Thoracic aorta (tissue), 2 donors: ENCODE results near the gene ITGB7. TPM values are rescaled to one million over a fixed set of nuclear protein-coding genes. Genes with fewer than 3 reads are reported as not detected.
"Not testable (repeated sequence)": the region's sequence is repeated elsewhere in the genome, so short reads cannot be mapped to it uniquely, and the experiment has no call there.

Experiments
- ATAC-seq: fragments of 150-250 bp; one replicate; pipeline ENCODE4 v1.8.0; 2017; ENCODE audit warnings: low read depth; ENCODE audit not compliant: insufficient number of reproducible peaks, low FRiP score
- DNase-seq: peaks from one replicate; pipeline ENCODE4 v3.0.0-alpha.2; 2020; ENCODE audit warnings: low spot score
- H3K27ac ChIP-seq, 2 donors: fragments of 200-600 bp; sonication (generic); 1 replicate in 1 of 2; 2 replicates in 1 of 2; pipeline ENCODE4 v1.5.1; 2016; ENCODE audit warnings: mild to moderate bottlenecking in 2 of 2, moderate library complexity in 2 of 2
- H3K27me3 ChIP-seq: fragments of 200-600 bp; sonication (generic); replicated peaks from 2 replicates; pipeline ENCODE4 v1.6.0; 2016; ENCODE audit warnings: mild to moderate bottlenecking; ENCODE audit not compliant: insufficient read depth
- H3K36me3 ChIP-seq: fragments of 200-600 bp; sonication (generic); one replicate; pipeline ENCODE4 v1.5.1; 2016
- H3K4me1 ChIP-seq, 2 donors: fragments of 200-600 bp; sonication (generic); 1 replicate in 1 of 2; 2 replicates in 1 of 2; pipeline versions ENCODE4 v1.5.1 to v1.6.0; 2016; ENCODE audit warnings: low read depth in 2 of 2, mild to moderate bottlenecking in 1 of 2; ENCODE audit not compliant: control insufficient read depth in 1 of 2
- H3K4me3 ChIP-seq: fragments of 200-600 bp; sonication (generic); 2 replicates; pipeline ENCODE4 v1.5.1; 2016; ENCODE audit warnings: mild to moderate bottlenecking
- H3K9me3 ChIP-seq: fragments of 200-600 bp; sonication (generic); 2 replicates; pipeline ENCODE4 v1.5.1; 2016
- total RNA-seq, 2 donors: library from RNA; depleted of rRNA; stranded (reverse); fragments of >200 nt; gene quantifications; one replicate each; pipeline versions ENCODE4 v1.1.0 to v1.2.3, GENCODE V29; 2016
- TF ChIP-seq, protein P1 (sequence below): fragments of 200-600 bp; sonication (generic); IDR thresholded peaks from one replicate; pipeline ENCODE4 v1.5.1; 2019; ENCODE audit warnings: antibody characterized with exemption

The ITGB7 gene
- total RNA-seq, 2 donors from 2014 or later: 2.1 to 8.3 TPM

DNA sequence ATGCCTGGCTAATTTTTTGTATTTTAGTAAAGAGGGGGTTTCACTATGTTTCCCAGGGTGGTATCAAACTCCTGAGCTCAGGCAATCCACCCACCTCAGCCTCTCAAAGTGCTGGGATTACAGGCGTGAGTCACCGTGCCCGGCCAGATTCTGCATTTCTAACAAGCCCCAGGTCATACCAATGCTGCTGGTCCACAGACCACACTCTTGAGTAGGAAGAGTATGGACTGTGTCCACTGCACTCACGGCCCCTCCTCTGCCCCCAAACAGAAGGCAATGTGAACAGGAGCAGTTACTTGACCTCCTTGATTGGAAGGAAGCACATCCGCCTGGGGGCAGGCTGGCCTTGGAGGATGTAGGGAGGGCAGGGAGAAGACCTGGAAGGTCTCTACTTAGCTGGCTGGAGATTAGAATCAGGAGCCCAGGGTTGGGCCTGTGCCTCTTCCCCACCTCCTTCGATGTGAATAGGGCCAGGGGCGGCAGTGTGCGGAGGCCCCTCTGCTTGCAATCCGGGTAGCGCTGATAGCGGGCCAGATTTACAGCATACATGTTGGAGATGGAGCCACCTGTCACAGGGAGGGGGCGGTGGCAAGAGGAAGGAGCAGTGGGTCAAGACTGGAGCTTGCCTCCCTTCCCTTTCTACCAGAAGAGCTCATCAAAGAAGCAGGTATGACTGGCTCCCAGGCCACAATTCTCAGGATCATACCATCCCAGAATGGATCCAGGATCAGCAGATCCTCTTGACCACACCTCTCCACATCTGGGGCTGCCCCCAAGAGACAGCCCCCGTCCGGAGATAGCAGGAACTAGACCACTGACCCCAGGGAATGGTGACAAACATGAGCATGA, 36.0 kb downstream of the ITGB7 start:
- no peaks in the 10 kb centered on the region for H3K9me3 ChIP-seq
- no peak for DNase-seq
- ATAC-seq: no peak
- H3K4me1 ChIP-seq: no peaks in the 10 kb centered on the region
- TF ChIP-seq, protein P1, sequence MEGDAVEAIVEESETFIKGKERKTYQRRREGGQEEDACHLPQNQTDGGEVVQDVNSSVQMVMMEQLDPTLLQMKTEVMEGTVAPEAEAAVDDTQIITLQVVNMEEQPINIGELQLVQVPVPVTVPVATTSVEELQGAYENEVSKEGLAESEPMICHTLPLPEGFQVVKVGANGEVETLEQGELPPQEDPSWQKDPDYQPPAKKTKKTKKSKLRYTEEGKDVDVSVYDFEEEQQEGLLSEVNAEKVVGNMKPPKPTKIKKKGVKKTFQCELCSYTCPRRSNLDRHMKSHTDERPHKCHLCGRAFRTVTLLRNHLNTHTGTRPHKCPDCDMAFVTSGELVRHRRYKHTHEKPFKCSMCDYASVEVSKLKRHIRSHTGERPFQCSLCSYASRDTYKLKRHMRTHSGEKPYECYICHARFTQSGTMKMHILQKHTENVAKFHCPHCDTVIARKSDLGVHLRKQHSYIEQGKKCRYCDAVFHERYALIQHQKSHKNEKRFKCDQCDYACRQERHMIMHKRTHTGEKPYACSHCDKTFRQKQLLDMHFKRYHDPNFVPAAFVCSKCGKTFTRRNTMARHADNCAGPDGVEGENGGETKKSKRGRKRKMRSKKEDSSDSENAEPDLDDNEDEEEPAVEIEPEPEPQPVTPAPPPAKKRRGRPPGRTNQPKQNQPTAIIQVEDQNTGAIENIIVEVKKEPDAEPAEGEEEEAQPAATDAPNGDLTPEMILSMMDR: no peak
- no peak overlapping the region for H3K4me3 ChIP-seq
- no peaks in the 10 kb centered on the region for H3K27me3 ChIP-seq
- H3K27ac ChIP-seq: no peak overlapping the region
- H3K36me3 ChIP-seq: peaks cover 26% of the 10 kb centered on the region

DNA sequence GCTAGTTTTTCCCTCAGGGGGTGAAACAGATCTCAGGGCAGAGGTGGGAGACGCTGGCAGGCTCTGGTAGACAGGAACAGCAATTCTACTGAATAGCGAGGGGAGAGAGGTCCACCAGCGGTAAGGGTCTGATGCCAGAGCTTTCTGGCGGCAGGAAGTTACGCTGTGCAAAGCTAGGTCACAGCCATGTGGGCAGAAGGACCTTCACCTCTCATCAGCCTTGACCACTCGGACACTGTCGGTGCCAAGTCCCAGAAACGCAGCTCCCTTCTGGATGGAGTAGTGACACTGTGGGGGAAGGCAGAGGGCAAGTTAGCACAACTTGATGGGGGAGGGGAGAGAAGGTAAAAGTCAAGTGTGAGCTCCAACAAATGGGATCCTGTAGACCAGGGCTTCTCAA, 36.8 kb downstream of the ITGB7 start:
- Histone ChIP-seq H3K4me3 (no peak overlapping the region), H3K36me3 (peaks cover 26% of the 10 kb centered on the region), H3K27me3 (no peaks in the 10 kb centered on the region), H3K4me1 (no peaks in the 10 kb centered on the region), H3K9me3 (no peaks in the 10 kb centered on the region), H3K27ac (no peak overlapping the region)
- TF ChIP-seq, protein P1: no peak
- ATAC-seq (no peak), DNase-seq (no peak)

DNA sequence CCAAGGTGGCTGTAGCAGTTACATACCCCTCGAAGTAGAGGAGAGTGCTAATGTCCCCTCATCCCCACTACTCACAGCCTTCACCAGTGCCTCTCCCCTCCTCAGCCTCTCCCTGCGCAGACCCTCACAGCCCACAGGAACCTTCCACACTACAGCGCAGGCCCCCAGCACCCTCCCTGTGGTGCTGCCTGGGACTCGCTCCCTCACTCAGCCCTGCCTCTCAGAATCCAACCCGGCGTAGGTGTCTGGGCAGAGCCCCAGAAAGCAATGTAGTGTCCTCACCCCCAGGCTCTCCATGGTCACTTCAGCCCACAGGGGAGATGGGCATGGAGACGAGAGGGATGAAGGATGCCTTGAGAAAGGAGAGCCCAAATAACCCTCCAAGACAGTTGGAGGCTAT, 37.4 kb downstream of the ITGB7 start:
- Histone ChIP-seq H3K36me3 (peaks cover 26% of the 10 kb centered on the region), H3K27ac (no peak overlapping the region), H3K4me1 (no peaks in the 10 kb centered on the region), H3K27me3 (no peaks in the 10 kb centered on the region), H3K4me3 (no peak overlapping the region), H3K9me3 (no peaks in the 10 kb centered on the region)
- ATAC-seq: no peak
- no peak for DNase-seq
- TF ChIP-seq, protein P1: no peak

DNA sequence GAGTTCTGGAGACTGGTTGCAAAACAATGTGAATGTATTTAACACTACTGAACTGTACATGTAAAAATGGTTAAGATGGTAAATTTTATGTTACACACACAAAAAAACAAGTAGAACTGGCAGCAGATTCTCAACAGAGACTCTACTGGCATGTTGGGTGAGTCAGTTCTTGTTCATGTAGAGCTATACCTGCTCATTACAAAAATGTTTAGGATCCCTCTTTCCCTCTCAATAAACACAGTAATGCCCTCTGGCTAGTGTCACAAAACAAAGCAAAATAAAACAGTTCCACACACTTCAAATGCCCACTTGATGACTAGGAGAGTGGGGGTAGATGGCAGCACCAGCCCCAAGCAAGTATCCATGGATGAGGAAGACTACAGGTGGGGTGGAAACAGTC, 40.2 kb downstream of the ITGB7 start:
- ATAC-seq: no peak
- no peaks in the 10 kb centered on the region for H3K9me3 ChIP-seq
- H3K27ac ChIP-seq: no peak overlapping the region
- H3K27me3 ChIP-seq: no peaks in the 10 kb centered on the region
- DNase-seq: no peak
- TF ChIP-seq, protein P1: no peak
- no peaks in the 10 kb centered on the region for H3K4me1 ChIP-seq
- H3K4me3 ChIP-seq: no peak overlapping the region
- H3K36me3 ChIP-seq: peaks cover 19% of the 10 kb centered on the region

DNA sequence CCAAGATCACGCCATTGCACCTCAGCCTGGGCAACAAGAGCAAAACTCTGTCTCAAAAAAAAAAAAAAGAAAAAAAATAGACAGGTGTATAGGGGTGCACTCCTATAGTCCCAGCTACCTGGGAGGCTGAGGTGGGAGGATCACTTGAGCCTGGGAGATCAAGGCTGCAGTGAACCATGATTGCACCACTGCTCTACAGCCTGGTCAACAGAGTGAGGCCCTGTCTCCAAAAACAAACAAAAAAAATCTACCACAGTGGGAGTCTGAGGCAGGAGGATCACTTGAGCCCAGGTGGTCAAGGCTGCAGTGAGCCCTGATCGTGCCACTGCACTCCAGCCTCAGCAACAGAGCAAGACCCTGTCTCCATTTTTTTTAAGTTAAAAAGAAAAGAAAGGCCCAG, 44.0 kb downstream of the ITGB7 start:
- not testable (repeated sequence) for H3K27ac ChIP-seq, H3K4me3 ChIP-seq, DNase-seq, H3K27me3 ChIP-seq, H3K9me3 ChIP-seq, H3K36me3 ChIP-seq, ATAC-seq
- H3K4me1 ChIP-seq: peaks cover 8 to 20% of the 10 kb centered on the region in 2 donors
